Activated T-cell treated with anti-CD3 and anti-CD28 coated beads for 24 hours (primary cell): Measurements from ENCODE around the gene GPC3.
A peak's percentile ranks its signal among the peaks of the same experiment; 100 is the strongest.

Experiments
- DNase-seq: peaks from one replicate; pipeline ENCODE4 v3.0.0-alpha.2; 2020; ENCODE audit warnings: low read depth

Gene GPC3

GRCh38 chrX:133840415-133840814, 145.0 kb downstream of the GPC3 start:
- no peak for DNase-seq

DNA sequence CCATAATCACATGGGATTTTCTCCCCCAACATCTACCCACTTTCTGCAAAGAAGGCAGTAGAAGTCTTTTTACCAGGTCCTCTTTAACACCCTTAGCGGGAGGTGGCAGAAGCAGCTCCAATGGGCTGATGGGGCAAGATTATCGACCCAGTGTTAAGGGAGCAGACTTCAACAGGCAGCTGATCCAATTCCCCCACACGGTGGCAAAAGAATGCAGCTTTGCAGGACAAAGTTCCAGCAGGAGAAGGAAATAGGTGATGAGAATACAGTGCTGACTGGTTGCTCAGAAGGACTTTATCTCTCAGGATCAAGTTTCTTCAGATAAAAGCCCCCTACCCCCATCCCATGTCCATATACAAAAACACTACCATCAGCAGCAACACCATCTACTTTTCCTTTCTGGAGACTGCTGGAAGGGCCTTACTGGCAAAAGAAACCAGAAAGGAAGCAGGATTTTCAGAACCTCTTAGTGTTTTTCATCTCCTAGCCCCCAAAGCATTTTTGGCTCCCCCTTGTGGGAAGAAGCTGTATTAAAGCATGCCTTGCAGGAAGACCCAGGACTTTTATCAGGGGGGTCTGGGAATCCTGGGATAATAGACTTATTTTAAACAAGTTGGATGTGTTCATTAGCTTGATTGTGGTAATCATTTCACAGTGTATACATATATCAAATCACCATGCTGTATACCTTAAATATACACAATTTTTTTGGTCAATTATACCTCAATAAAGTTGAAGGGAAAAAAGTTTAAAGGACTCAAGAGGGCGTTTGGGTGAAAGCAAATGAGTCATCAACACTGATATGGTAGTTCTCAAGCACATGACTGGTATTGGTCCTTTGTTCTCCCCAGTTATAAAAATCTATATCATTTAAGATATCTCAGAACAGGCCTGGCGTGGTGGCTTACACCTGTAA, 146.4 kb downstream of the GPC3 start:
- peak; percentile 4 for DNase-seq

GRCh38 chrX:133837091-133837490, 148.3 kb downstream of the GPC3 start:
- no peak for DNase-seq

GRCh38 chrX:133836561-133836960, 148.8 kb downstream of the GPC3 start:
- no peak for DNase-seq

DNA sequence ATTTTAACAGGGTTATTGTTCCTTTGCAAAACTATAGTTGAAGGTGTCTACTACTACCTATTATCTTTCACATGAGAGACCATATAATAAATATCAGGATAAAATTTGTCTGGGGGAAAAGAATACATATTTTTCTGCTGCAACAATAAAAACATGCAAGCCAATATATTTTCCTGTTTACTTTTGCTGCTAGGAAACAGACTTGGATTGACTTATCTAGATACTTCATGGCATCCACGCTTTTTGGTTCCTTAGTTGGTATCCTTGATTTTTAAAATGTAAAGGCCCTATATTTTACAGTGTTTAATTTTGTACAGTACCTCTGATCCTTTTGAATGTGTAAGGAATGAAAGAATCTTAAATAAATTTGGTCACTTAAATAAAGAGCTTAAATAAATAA, 150.6 kb downstream of the GPC3 start:
- DNase-seq = no peak

- DNase-seq = no peak
Observed at GRCh38 chrX:133819546-133819945, 165.8 kb downstream of the GPC3 start.

DNA sequence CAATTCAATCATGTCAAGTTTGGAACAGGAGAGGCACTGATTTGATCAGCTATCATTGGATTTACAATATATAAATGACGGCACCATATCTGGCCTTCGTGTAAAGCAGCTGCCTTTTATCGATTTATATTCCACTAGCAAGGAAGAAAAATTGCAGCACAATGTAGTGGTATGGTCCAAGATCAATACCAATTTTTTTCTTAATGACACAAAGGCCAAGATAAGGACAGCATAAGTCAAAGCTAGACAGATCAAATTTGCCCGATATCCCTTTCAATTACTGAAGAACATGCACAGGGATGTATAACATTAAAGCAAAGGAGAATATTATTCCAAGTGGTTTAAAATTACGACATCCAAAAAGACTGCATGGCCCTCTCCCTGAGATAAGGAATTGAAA, 167.4 kb downstream of the GPC3 start:
- no peak for DNase-seq

DNA sequence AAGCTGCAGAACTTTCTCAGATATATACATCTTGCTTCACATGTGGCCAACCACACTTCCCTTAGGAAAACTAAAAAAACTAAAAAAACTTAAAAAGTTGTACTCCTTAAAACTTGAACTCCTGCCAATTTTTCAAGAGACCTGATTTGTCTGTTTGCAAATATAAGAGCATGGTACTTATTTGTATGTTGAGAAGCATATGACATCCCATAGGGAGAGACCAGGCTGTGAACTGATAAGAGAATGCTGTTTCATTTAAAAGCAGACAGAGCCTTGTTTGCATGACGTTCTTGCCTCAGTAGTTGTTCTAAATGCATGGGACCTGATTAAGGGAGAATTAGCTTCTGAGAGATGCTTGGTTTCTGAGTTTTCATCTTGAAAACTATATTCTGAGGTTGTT, 169.9 kb downstream of the GPC3 start:
- DNase-seq = no peak

GRCh38 chrX:133813971-133814370, 171.4 kb downstream of the GPC3 start:
- DNase-seq = no peak

- no peak for DNase-seq
Observed at GRCh38 chrX:133812402-133812801, 173.0 kb downstream of the GPC3 start.

- DNase-seq = no peak
Observed at GRCh38 chrX:133810925-133811324, 174.5 kb downstream of the GPC3 start.

- no peak for DNase-seq
Observed at GRCh38 chrX:133804072-133804471, 181.3 kb downstream of the GPC3 start.

GRCh38 chrX:133796282-133796681, 189.1 kb downstream of the GPC3 start:
- no peak for DNase-seq

GRCh38 chrX:133794126-133794525, 191.3 kb downstream of the GPC3 start:
- DNase-seq = no peak

DNA sequence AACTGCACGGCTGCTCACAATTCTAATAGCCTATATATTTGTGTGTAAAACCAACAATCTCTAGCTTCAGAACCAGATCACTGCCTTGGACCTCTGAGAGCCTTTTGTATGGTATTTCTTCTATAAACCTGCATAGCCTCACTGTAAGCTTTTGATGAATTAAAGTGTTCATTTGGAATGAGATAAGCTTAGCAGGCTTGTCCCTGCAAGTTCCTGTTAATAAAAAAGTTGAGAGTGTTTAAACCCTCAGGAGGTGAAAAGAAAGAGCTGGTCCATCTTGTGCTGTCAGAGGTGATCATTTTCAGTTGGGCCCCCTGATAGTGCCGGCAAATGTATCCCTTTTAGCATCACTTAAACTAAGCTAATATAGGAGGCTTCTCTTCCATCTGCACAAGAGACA, 191.8 kb downstream of the GPC3 start:
- DNase-seq = no peak

DNA sequence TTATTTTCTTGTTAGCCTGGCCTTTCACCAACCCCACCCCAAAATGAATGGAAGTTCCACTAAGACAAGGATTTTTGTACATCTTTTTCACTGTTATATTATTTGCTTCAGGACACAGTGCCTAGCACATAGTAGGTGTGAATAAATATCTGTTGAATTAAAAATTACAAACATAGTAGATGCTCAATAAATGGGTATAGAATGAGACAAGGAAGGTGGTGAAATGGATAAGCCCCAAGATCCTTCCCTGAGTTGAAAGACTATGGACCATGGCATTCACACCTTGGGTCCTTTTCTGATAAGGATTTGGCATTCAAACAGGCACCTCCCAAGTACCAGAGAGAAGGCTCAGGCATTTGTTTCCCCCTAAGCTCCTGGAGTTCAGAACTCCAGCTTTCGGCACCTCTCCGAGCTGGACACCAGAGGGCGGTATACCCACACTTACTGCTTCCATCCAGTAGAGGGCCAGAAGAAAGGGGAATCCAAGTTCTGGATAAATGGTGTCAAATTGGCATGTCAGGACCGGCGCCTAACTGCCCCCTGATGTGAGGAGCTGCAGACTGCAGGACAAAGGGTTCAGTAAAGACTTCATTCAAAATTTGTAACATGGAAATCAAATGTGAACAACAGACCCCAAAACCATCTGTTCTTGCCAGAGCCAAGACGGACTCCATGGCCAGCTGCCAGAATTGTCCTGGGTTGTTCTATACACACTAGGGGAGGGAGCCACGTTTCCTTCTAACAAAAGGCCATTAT, 193.0 kb downstream of the GPC3 start:
- DNase-seq = peak; percentile 36

DNA sequence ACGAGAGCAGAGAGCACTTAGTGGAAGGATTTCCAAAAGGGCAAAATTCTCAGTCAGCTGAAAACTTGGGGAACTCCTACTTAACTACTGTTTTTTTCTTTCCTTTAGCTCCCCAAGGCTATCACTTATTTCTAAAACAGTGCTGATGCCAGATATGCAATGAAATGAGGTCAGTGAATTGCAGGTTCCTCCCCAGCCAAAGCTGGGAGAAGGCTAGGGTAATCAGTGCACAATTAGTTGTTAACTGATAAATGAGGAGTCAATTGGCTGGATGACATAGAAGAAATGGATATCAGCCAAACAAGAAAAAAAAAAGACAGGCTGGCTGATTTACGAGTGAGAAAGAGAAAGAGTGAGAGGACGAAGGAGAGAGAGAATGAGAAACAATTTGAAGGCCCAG, 195.6 kb downstream of the GPC3 start:
- DNase-seq = no peak

GRCh38 chrX:133786382-133786781, 199.0 kb downstream of the GPC3 start:
- DNase-seq = no peak

GRCh38 chrX:133783274-133783673, 202.1 kb downstream of the GPC3 start:
- DNase-seq = no peak

- no peak for DNase-seq
Observed at GRCh38 chrX:133781174-133781573, 204.2 kb downstream of the GPC3 start.

DNA sequence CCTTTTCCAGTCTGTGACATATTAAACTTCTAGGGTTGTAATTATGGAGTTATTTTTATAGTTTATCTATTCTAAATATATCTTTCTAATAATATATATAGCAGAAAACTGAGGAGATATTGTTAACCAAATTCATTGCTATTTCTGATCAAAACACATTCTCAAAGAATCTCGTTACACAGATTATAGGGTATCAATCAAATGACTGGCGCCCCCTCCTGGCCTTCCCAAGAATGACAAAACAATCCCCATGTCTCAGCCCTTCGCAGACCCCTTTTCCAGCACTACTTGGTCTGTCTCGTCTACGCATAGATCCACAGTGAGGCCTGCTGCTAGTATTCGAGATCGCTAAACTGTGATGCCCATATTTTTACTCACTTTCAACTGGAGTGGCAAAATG, 209.3 kb downstream of the GPC3 start:
- DNase-seq = no peak

- no peak for DNase-seq
Observed at GRCh38 chrX:133774807-133775206, 210.6 kb downstream of the GPC3 start.

GRCh38 chrX:133771086-133771646, 214.2 kb downstream of the GPC3 start:
- no peak for DNase-seq
